Activated CD4-positive, alpha-beta memory T cell treated with anti-CD3 and anti-CD28 coated beads for 36 hours (primary cell): ENCODE data around the gene PRAMEF15. TPM values are rescaled to one million over a fixed set of nuclear protein-coding genes. Genes with fewer than 3 reads are reported as not detected.
"Not testable (repeated sequence)": the region's sequence is repeated elsewhere in the genome, so short reads cannot be mapped to it uniquely, and the experiment has no call there.

ENCODE experiments used
- CTCF ChIA-PET: fragments of 350-600 bp; sonication (Branson Sonifier 250); formaldehyde crosslinking; loops from one replicate; lab custom pipeline; 2021; ENCODE audit warnings: antibody characterized with exemption, inconsistent platforms; lab: Charles Lee
- POLR2A ChIA-PET: fragments of 350-600 bp; sonication (Branson Sonifier 250); formaldehyde crosslinking; loops from one replicate; lab custom pipeline; 2021; ENCODE audit warnings: antibody characterized with exemption; lab: Charles Lee
- DNase-seq: peaks from one replicate; pipeline ENCODE4 v3.0.0-alpha.2; 2020
- H3K27ac Mint-ChIP-seq: one replicate; pipeline ENCODE4 v1.8.0; 2021; ENCODE audit warnings: mixed read lengths
- H3K27me3 Mint-ChIP-seq: one replicate; pipeline ENCODE4 v1.8.0; 2021; ENCODE audit warnings: mixed read lengths
- H3K36me3 Mint-ChIP-seq: one replicate; pipeline ENCODE4 v1.8.0; 2021; ENCODE audit warnings: mixed read lengths
- H3K4me1 Mint-ChIP-seq: one replicate; pipeline ENCODE4 v1.8.0; 2021; ENCODE audit warnings: low read depth, mixed read lengths
- H3K4me3 Mint-ChIP-seq: one replicate; pipeline ENCODE4 v1.8.0; 2021; ENCODE audit warnings: mild to moderate bottlenecking, mixed read lengths
- H3K9me3 Mint-ChIP-seq: one replicate; pipeline ENCODE4 v1.8.0; 2021; ENCODE audit warnings: mixed read lengths
- intact Hi-C: fragments of 100-400 bp; cut with micrococcal nuclease; formaldehyde crosslinking; loops from one replicate; pipeline ENCODE4 v1.15.1; 2023
- total RNA-seq, 2 experiments: library from RNA; stranded (reverse); gene quantifications; one replicate each; pipeline ENCODE4 v1.2.3, GENCODE V29; 2021

Gene PRAMEF15
- total RNA-seq, 2 experiments from 2014 or later, result not detected

DNA sequence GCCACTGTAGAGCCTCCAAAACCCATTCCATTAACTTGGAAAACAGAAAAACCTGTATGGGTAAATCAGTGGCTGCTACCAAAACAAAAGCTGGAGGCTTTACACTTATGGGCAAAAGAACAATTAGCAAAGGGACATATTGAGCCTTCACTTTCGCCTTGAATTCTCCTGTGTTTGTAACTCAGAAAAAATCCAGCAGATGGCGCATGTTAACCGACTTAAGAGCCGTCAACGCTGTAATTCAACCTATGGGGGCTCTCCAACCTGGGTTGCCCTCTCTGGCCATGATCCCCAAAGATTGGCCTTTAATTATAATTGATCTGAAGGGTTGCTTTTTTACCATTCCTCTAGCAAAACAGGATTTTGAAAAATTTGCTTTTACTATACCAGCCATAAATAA is 41.4 kb downstream of the PRAMEF15 start:
- intact Hi-C loops, POLR2A ChIA-PET, H3K27me3 Mint-ChIP-seq, H3K4me3 Mint-ChIP-seq, H3K4me1 Mint-ChIP-seq, H3K27ac Mint-ChIP-seq, CTCF ChIA-PET, H3K36me3 Mint-ChIP-seq: not testable (repeated sequence)
- H3K9me3 Mint-ChIP-seq, result peaks cover 11% of the 10 kb centered on the region
- DNase-seq, result peak; percentile 14

DNA sequence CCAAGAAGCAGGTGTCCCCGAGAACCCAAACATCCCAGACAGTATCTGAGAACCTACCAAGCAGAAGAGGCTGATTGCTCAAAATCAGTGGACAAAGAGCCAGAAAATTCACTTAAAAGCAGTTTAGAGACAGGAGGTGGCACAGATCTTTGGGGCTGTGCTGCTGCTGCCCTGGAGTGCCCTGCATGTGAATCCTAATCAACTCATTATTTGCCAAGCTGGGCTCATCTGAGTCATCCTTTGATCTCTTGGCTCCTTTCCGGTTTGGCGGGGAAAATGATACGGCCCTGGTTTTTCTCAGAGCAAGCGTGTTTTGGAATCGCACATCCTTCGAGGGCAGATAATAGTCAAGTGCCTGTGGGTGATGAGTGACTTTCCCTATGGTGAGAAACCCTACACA is 47.0 kb downstream of the PRAMEF15 start:
- H3K9me3 Mint-ChIP-seq, H3K27ac Mint-ChIP-seq, POLR2A ChIA-PET, H3K4me3 Mint-ChIP-seq, DNase-seq, H3K36me3 Mint-ChIP-seq, CTCF ChIA-PET, intact Hi-C loops, H3K4me1 Mint-ChIP-seq, H3K27me3 Mint-ChIP-seq: not testable (repeated sequence)

GRCh38 chr1:13364928-13365327 is 49.5 kb downstream of the PRAMEF15 start:
- POLR2A ChIA-PET, H3K27ac Mint-ChIP-seq, DNase-seq, H3K4me3 Mint-ChIP-seq, H3K36me3 Mint-ChIP-seq, H3K4me1 Mint-ChIP-seq, CTCF ChIA-PET, intact Hi-C loops, H3K9me3 Mint-ChIP-seq, H3K27me3 Mint-ChIP-seq: not testable (repeated sequence)

DNA sequence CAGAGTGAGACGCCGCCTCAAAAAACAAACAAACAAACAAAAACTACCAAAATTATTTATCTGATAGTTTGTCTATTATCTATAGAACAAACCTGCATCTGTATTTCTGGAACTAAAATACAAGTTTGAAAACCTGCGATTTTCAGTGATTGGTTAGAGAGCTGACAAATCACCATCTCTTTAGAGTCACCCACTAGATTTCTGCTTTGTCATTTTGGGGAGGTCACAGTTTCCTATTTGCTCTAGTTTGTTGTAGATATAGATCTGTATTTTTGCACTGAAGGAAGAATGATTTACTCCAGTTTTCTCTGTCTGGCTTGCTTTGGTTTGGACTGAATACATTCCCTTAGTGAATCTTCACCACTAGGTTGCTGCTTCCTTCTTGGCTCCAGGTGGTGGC is 51.2 kb downstream of the PRAMEF15 start:
- H3K4me1 Mint-ChIP-seq, POLR2A ChIA-PET, H3K27me3 Mint-ChIP-seq, H3K9me3 Mint-ChIP-seq, DNase-seq, H3K4me3 Mint-ChIP-seq, H3K27ac Mint-ChIP-seq, intact Hi-C loops, CTCF ChIA-PET, H3K36me3 Mint-ChIP-seq: not testable (repeated sequence)

DNA sequence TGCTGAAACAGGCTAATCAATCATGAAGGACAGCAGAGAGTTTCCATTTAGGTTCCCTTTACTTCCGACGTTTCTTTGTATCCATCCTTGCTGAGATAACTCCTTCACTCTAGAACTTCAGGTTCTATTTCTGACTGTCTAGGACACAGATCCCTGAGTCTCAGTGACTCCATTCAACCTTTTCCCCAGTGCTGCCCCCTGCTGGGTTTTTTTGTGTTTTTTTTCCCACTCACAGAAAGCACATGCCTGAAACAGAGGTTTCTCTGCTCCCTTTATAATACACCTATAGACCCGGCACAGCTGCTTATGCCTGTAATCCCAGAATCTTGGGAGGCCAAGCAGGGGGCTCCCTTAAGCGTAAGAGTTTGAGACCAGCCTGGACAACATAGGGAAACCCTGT is 53.2 kb downstream of the PRAMEF15 start:
- CTCF ChIA-PET, H3K4me1 Mint-ChIP-seq, H3K27ac Mint-ChIP-seq, H3K36me3 Mint-ChIP-seq, H3K4me3 Mint-ChIP-seq, POLR2A ChIA-PET, H3K27me3 Mint-ChIP-seq, intact Hi-C loops, H3K9me3 Mint-ChIP-seq: not testable (repeated sequence)
- DNase-seq, result peak; percentile 42

Other genes with a start within 250 kb of the PRAMEF15 start
- gene PRAMEF25, start 244.8 kb upstream of the PRAMEF15 start, total RNA-seq, result not detected
- gene HNRNPCL2, start 198.7 kb upstream of the PRAMEF15 start, total RNA-seq, result not detected
- gene PRAMEF26, start 159.6 kb upstream of the PRAMEF15 start, total RNA-seq, result not detected
- not detected for gene HNRNPCL4, start 149.9 kb upstream of the PRAMEF15 start, total RNA-seq
- gene PRAMEF9, start 143.7 kb upstream of the PRAMEF15 start, total RNA-seq, result not detected
- not detected for gene PRAMEF13, start 114.2 kb upstream of the PRAMEF15 start, total RNA-seq
- not detected for gene PRAMEF18, start 89.4 kb upstream of the PRAMEF15 start, total RNA-seq
- not detected for gene PRAMEF5, start 61.4 kb upstream of the PRAMEF15 start, total RNA-seq
- not detected for gene PRAMEF8, start 30.4 kb upstream of the PRAMEF15 start, total RNA-seq
- gene PRAMEF33, start 12.0 kb upstream of the PRAMEF15 start, total RNA-seq, result not detected
- gene PRAMEF14, start 31.6 kb downstream of the PRAMEF15 start, total RNA-seq, result not detected
- gene PRAMEF19, start 56.4 kb downstream of the PRAMEF15 start, total RNA-seq, result not detected
- not detected for gene PRAMEF17, start 74.1 kb downstream of the PRAMEF15 start, total RNA-seq
- gene PRAMEF20, start 94.9 kb downstream of the PRAMEF15 start, total RNA-seq, result not detected
- gene LRRC38, start 198.4 kb downstream of the PRAMEF15 start, total RNA-seq, result not detected